SK-N-SH treated with all-trans-retinoic acid at 6 μM for 48 hours (cell line): ENCODE results near the gene PAMR1.

Experiments used
- ARNTL ChIP-seq: fragments of 450-650 bp; formaldehyde crosslinking; IDR thresholded peaks from 2 replicates; pipeline ENCODE4 v1.5.0; 2020; ENCODE audit warnings: low read depth, mild to moderate bottlenecking, moderate library complexity, borderline replicate concordance
- GLIS3 ChIP-seq: fragments of 250-450 bp; sonication (Bioruptor Pico); IDR thresholded peaks from 2 replicates; pipeline ENCODE4 v1.5.0; 2020; ENCODE audit warnings: mild to moderate bottlenecking, moderate library complexity
- POU6F1 ChIP-seq: fragments of 250-450 bp; sonication (Bioruptor Pico); IDR thresholded peaks from 2 replicates; pipeline ENCODE4 v1.8.0; 2021; ENCODE audit warnings: low read depth, mild to moderate bottlenecking, moderate library complexity, borderline replicate concordance
- TCF4 ChIP-seq: fragments of 250-450 bp; sonication (Bioruptor Pico); IDR thresholded peaks from 2 replicates; pipeline ENCODE4 v1.8.0; 2021; ENCODE audit warnings: mild to moderate bottlenecking, moderate library complexity, borderline replicate concordance
- ZNF70 ChIP-seq: fragments of 450-650 bp; formaldehyde crosslinking; IDR thresholded peaks from 2 replicates; pipeline ENCODE4 v1.5.0; 2020; ENCODE audit warnings: mild to moderate bottlenecking, moderate library complexity

GRCh38 chr11:35501776-35502175, 23.6 kb downstream of the PAMR1 start:
- TF ChIP-seq ARNTL (CRISPR knock-in tag), result no peak
- TF ChIP-seq TCF4 (CRISPR knock-in tag), result no peak
- TF ChIP-seq ZNF70 (CRISPR knock-in tag), result no peak
- no peak for TF ChIP-seq GLIS3 (CRISPR knock-in tag)
- TF ChIP-seq POU6F1 (CRISPR knock-in tag), result no peak
